Suprapubic skin (tissue), 3 donors: ENCODE results near the gene ZNF175.

ENCODE experiments used
- POLR2A ChIP-seq, 2 donors: fragments of 450-650 bp; IDR thresholded peaks; one replicate each; pipeline ENCODE4 v1.6.1; 2017; ENCODE audit warnings: antibody characterized with exemption in 2 of 2, mild to moderate bottlenecking in 2 of 2, moderate library complexity in 2 of 2
- TF ChIP-seq, protein P1 (sequence below), 2 donors: fragments of 200-600 bp in 1 of 2; fragments of 450-650 bp in 1 of 2; sonication (generic) in 1 of 2; IDR thresholded peaks; one replicate each; pipeline ENCODE4 v1.5.1; 2016 to 2019; ENCODE audit warnings: antibody characterized with exemption in 2 of 2, mild to moderate bottlenecking in 1 of 2, moderate library complexity in 1 of 2

GRCh38 chr19:51592521-51592920, 21.4 kb downstream of the ZNF175 start:
- TF ChIP-seq, protein P1, sequence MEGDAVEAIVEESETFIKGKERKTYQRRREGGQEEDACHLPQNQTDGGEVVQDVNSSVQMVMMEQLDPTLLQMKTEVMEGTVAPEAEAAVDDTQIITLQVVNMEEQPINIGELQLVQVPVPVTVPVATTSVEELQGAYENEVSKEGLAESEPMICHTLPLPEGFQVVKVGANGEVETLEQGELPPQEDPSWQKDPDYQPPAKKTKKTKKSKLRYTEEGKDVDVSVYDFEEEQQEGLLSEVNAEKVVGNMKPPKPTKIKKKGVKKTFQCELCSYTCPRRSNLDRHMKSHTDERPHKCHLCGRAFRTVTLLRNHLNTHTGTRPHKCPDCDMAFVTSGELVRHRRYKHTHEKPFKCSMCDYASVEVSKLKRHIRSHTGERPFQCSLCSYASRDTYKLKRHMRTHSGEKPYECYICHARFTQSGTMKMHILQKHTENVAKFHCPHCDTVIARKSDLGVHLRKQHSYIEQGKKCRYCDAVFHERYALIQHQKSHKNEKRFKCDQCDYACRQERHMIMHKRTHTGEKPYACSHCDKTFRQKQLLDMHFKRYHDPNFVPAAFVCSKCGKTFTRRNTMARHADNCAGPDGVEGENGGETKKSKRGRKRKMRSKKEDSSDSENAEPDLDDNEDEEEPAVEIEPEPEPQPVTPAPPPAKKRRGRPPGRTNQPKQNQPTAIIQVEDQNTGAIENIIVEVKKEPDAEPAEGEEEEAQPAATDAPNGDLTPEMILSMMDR (IDR thresholded peaks at IDR 0.05) = no peak
- TF ChIP-seq POLR2A (IDR thresholded peaks at IDR 0.05) = no peak
